HG03460 (cell line): ENCODE measurements around the gene PYGO2.
"Not testable (repeated sequence)": the region's sequence is repeated elsewhere in the genome, so short reads cannot be mapped to it uniquely, and the experiment has no call there.

Experiments
- ATAC-seq: cut with Tn5 transposase; IDR thresholded peaks from one replicate; pipeline ENCODE4 v1.9.1; 2021; ENCODE audit not compliant: unreplicated experiment

Gene PYGO2

DNA sequence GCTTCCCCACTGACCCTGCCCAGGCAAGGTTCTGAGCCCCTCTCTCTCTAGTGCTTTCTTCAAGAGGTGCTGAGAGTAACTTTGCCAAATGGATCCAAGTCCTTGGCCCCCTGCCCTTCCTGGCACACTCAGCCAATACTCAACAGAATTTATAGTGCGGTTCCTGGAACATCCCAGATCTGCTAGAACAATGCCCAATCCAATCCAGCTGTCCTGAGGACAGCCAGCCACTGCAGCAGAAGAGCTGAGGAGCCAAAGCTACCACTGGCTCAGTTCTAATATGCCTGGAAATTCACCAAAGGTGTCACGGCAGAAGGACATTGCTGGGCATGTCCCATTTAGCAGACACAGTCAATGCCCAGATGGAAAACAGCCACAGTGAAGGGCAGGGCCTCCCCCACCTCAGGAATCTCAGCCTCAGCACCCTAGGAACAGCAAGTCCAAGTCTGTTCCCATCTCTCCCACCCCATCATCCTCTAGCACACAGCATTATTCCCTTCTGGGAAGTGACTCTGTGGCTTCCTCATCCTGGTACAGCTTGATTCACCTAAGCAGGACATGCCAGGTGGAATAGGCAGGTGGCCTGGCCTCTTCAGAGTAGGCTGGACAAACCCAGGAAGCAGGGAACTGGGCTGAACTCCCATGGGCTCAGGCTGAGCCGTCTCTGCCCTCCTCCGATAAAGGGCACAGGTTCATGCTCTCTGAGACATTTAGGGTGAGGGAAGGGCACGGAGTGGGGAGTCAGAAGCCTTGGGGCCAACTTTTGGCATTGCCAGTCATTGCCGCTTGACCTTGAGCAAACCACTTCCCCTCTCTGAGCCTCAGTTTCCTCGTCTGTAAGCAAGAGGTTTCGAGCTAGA lies 49.7 kb downstream of the PYGO2 start:
- ATAC-seq, result no peak

DNA sequence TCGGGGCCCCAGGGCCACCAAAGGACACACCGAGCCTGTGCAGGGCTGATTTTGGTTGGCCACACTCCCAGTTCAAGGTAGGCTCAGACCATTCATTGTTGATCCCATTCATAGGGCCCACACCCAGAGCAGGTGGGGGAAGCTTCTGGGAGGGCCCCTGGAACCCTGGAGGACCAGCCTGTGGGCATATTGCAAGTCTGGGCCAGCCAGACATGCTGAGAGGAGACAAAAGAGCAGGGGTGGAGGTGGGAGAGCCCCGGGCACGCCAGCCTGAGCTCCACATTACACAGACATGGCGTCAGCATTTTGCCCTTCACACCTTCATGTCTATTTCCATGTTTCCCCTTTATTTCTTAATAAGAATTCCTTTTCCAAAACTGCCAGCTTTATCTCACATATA lies 50.7 kb downstream of the PYGO2 start:
- ATAC-seq, result no peak

DNA sequence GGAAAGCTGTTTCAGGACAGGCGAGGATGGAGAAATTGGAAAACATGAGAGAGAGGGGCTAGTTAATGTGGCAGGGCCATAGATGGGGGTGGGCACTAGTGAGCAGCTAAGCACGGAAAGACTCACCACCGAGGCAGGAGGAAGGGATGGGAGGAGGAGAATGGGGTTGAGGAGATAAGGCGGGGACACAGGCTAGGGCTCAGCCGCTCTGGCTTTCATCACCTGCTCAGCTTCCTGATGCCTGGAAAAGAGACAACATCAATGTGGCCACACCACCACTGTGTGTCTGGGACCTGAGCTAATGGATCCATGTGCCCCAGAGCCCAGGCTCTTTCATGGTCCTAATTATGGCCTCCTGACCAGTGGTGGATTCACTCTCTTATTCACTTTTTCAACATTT lies 52.6 kb downstream of the PYGO2 start:
- no peak for ATAC-seq

DNA sequence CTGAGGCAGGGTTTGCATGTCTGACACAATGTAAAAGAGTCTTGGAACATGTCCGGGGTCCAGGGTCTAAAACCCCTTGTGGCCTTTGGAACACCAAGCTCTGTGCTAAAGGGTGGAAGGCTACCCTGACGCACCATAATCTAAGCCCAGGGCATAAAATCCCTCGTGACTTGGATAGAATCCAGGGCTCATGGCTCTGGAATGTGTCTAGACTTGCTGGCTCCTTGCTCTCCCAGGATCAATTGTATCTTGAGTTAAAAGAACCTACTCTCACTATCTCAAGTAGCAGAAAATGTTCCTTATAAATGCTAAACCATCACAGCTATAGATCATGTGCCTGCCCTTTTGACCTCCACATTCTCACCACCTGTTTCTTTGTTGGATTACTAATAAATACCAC lies 53.5 kb downstream of the PYGO2 start:
- not testable (repeated sequence) for ATAC-seq
